Stimulated activated CD4-positive, alpha-beta T cell treated with anti-CD3 and anti-CD28 coated beads, Interleukin-2, amount 100 ng/mL, for 48 hours (primary cell): ENCODE results near the gene CES3.
"Not testable (repeated sequence)": the region's sequence is repeated elsewhere in the genome, so short reads cannot be mapped to it uniquely, and the experiment has no call there.

Experiments used
- DNase-seq, 2 donors: peaks; one replicate each; pipeline ENCODE4 v3.0.0-alpha.2; 2020

Gene CES3

GRCh38 chr16:66926961-66927436 is 34.1 kb upstream of the CES3 start:
- no peak for DNase-seq

- DNase-seq = no peak
Measured at GRCh38 chr16:66927918-66928649, 33.0 kb upstream of the CES3 start.

GRCh38 chr16:66928702-66929388 is 32.2 kb upstream of the CES3 start:
- DNase-seq = peak; percentile 35 to 41

- no peak for DNase-seq
Measured at GRCh38 chr16:66930189-66930588, 30.9 kb upstream of the CES3 start.

- no peak for DNase-seq
Measured at GRCh38 chr16:66931665-66932064, 29.4 kb upstream of the CES3 start.

GRCh38 chr16:66932076-66932475 is 29.0 kb upstream of the CES3 start:
- DNase-seq = no peak

- DNase-seq = peak; percentile 29 to 41
Measured at GRCh38 chr16:66933776-66934137, 27.3 kb upstream of the CES3 start.

- DNase-seq = peak; percentile 91
Measured at GRCh38 chr16:66934138-66934838, 26.8 kb upstream of the CES3 start, which contains the start of gene CIAO2B. CIAO2B (minus strand) TSS chr16:66934402; CDS start chr16:66934364, 38 bp downstream.

GRCh38 chr16:66934839-66935313 is 26.2 kb upstream of the CES3 start:
- DNase-seq = not testable (repeated sequence)

- no peak for DNase-seq
Measured at GRCh38 chr16:66935314-66936011, 25.6 kb upstream of the CES3 start, which contains the start of gene CES2. CES2 (plus strand) TSS chr16:66935516; CDS start chr16:66935636, 120 bp downstream.

GRCh38 chr16:66936462-66936861 is 24.6 kb upstream of the CES3 start:
- DNase-seq = no peak

- DNase-seq = no peak
Measured at GRCh38 chr16:66936889-66937554, 24.0 kb upstream of the CES3 start.

- no peak for DNase-seq
Measured at GRCh38 chr16:66937725-66938337, 23.2 kb upstream of the CES3 start.

- DNase-seq = no peak
Measured at GRCh38 chr16:66939366-66939765, 21.7 kb upstream of the CES3 start.

- no peak for DNase-seq
Measured at GRCh38 chr16:66940236-66940635, 20.8 kb upstream of the CES3 start.

- DNase-seq = no peak
Measured at GRCh38 chr16:66942981-66943380, 18.1 kb upstream of the CES3 start.

- DNase-seq = no peak
Measured at GRCh38 chr16:66943426-66944053, 17.5 kb upstream of the CES3 start.

- no peak for DNase-seq
Measured at GRCh38 chr16:66944054-66944441, 17.0 kb upstream of the CES3 start.

GRCh38 chr16:66944971-66945370 is 16.1 kb upstream of the CES3 start:
- not testable (repeated sequence) for DNase-seq

- no peak for DNase-seq
Measured at GRCh38 chr16:66945939-66946338, 15.1 kb upstream of the CES3 start.

GRCh38 chr16:66946541-66946940 is 14.5 kb upstream of the CES3 start:
- DNase-seq = no peak
